ENCODE results near the gene FBP2.

- TF ChIP-seq CTCF (IDR thresholded peaks at IDR 0.05) (no peak), POLR2A (IDR thresholded peaks at IDR 0.05) (no peak)
Measured at GRCh38 chr9:94528886-94529285, 64.7 kb downstream of the FBP2 start.

Measured in right lobe of liver (tissue), 4 donors.